SK-N-MC (cell line): ENCODE measurements around the gene EIF1AD.

ENCODE experiments used
- EZH2 ChIP-seq: fragments of 200-600 bp; sonication (generic); IDR thresholded peaks from one replicate; pipeline ENCODE4 v1.6.1; 2017; ENCODE audit warnings: antibody characterized with exemption
- FOXP2 ChIP-seq: optimal IDR thresholded peaks from 2 replicates; pipeline ENCODE3; 2011; ENCODE audit warnings: mild to moderate bottlenecking, moderate library complexity; ENCODE audit not compliant: insufficient read depth; ENCODE audit errors: extremely low read length, control extremely low read depth
- POLR2AphosphoS5 ChIP-seq: IDR thresholded peaks from 2 replicates; pipeline ENCODE4 v1.6.1; 2012; ENCODE audit warnings: mild to moderate bottlenecking, low read depth, low read length, borderline replicate concordance

- TF ChIP-seq EZH2 (no peak), POLR2AphosphoS5 (no peak), FOXP2 (no peak)
These were observed 34.4 kb upstream of the EIF1AD start for GRCh38 chr11:66036334-66036710.
